AG09309 (cell line): ENCODE measurements around the gene DARS1.

ENCODE experiments used
- DNase-seq: peaks from one replicate; pipeline ENCODE4 v3.0.0-alpha.2; 2010; ENCODE audit warnings: low read depth
- H3K4me3 ChIP-seq: 2 replicates; pipeline ENCODE4 v1.5.1; 2011; ENCODE audit warnings: mild to moderate bottlenecking, low read depth, low read length, moderate library complexity; ENCODE audit not compliant: control insufficient read depth
- CTCF ChIP-seq: IDR thresholded peaks from 2 replicates; pipeline ENCODE4 v1.5.1; 2011; ENCODE audit warnings: mild to moderate bottlenecking, low read depth, low read length, inconsistent platforms; ENCODE audit not compliant: insufficient read depth, control insufficient read depth; ENCODE audit errors: missing control alignments

The DARS1 gene

GRCh38 chr2:135863233-135863632 is 122.2 kb downstream of the DARS1 start:
- no peak overlapping the region for H3K4me3 ChIP-seq
- no peak for DNase-seq
- TF ChIP-seq CTCF = no peak

DNA sequence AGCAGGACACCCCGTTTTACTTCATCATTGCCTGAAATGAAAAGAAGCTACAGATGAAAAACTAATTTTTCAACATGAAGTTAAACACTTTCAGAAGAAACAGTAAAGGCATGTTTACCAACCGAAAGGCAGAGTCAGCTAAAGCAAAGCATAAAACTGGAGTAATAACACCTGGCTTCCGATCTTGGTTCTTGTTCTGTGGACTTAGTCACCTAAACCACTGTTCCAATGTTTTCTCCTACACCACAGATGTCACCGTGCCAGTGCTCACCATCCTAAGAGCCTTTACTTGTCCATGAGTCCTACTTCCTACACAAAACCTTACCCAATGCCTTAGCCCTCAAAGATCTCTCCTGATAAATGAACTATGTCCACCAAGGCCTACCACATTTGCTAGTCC is 122.7 kb downstream of the DARS1 start:
- TF ChIP-seq CTCF = no peak
- no peak overlapping the region for H3K4me3 ChIP-seq
- DNase-seq = no peak
